Vagina (tissue), 2 donors: Measurements from ENCODE around the gene C1QA.

Experiments used
- CTCF ChIP-seq, 3 experiments: fragments of 450-650 bp in 2 of 3; fragments of 200-600 bp in 1 of 3; sonication (generic) in 1 of 3; IDR thresholded peaks; one replicate each; pipeline ENCODE4 v1.5.1; 2017 to 2019; ENCODE audit warnings: antibody characterized with exemption in 3 of 3, mild to moderate bottlenecking in 2 of 3, moderate library complexity in 2 of 3
- POLR2A ChIP-seq, 2 donors: fragments of 450-650 bp; IDR thresholded peaks; one replicate each; pipeline ENCODE4 v1.6.1; 2017; ENCODE audit warnings: antibody characterized with exemption in 2 of 2, mild to moderate bottlenecking in 2 of 2, moderate library complexity in 2 of 2
- POLR2AphosphoS5 ChIP-seq, 2 donors: sonication (generic); formaldehyde crosslinking; IDR thresholded peaks; one replicate each; pipeline ENCODE4 v1.9.0; 2017; ENCODE audit warnings: antibody characterized with exemption in 2 of 2, mild to moderate bottlenecking in 2 of 2, low read depth in 1 of 2; ENCODE audit not compliant: insufficient read depth in 1 of 2

GRCh38 chr1:22588899-22589422 is 47.5 kb upstream of the C1QA start:
- TF ChIP-seq CTCF (IDR thresholded peaks at IDR 0.05): no peak
- no peak for TF ChIP-seq POLR2AphosphoS5 (IDR thresholded peaks at IDR 0.05; ENCODE audit: insufficient read depth in 1 of 2, low read depth in 1 of 2)
- TF ChIP-seq POLR2A (IDR thresholded peaks at IDR 0.05): no peak
